Limb (tissue), 2 donors: ENCODE data around the gene ATG7.

Experiments
- DNase-seq, 2 donors: peaks; one replicate each; pipeline ENCODE4 v3.0.0-alpha.2; 2016; ENCODE audit errors: extremely low spot score in 2 of 2

The ATG7 gene

DNA sequence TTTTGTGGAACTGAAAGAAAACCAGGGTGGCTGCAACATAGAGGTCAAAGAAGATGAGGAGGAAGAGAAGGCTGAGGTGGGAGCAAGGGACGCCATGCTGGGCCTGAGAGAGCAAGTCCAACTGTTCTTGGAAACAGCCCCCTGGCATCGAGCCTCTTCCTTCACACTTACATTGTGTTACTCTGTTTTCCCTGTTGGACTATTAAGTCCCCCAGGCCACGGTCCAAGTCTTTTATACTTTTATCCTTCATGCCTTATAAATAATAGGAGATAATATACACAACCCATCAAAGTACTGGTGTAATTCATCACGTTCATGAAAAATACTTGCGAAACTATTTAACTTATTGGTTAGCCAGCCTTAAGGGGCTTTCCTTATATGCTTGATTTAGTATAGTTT lies 79.3 kb downstream of the ATG7 start:
- no peak for DNase-seq

GRCh38 chr3:11356269-11356668 lies 84.1 kb downstream of the ATG7 start:
- no peak for DNase-seq

DNA sequence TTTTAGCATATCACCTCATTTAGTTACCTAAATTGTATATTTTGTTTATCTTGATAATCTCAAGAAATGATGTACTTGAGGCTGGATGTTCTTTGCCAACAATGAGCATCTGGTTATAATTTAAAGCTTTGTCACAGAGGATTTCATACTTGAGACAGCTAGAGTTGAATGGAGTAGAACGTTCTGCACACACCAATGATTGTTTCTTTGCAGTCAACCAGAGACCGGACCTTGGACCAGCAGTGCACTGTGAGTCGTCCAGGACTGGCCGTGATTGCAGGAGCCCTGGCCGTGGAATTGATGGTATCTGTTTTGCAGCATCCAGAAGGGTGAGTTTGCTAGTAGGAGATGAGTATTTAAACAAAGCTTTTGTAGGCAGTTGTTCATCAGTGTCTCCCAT lies 90.4 kb downstream of the ATG7 start:
- no peak for DNase-seq

GRCh38 chr3:11363715-11364114 lies 91.5 kb downstream of the ATG7 start:
- no peak for DNase-seq

GRCh38 chr3:11364181-11364580 lies 92.0 kb downstream of the ATG7 start:
- DNase-seq, result no peak

GRCh38 chr3:11367143-11367693 lies 95.0 kb downstream of the ATG7 start:
- peak in 1 of 2 donors; percentile 64 for DNase-seq

DNA sequence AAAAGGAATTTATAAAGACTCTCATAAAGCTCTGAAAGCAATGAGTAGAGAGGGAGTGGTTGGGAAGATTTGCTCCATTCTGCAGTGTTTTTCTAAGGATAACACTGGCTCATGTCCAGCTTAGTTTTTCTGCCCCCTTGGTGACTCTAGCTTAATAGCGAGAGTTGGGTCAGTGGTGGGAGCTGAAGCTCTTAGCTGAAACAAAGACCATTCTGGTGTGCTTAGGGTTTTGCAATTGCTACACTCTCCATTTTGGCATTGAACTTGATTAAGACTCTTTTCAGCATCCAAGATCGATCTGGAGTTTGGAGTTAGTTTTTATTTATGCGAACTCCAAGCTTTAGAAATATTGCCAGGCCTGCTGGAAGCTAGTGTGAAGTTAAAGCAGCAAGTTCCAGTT lies 98.0 kb downstream of the ATG7 start:
- peak in 1 of 2 donors; percentile 48 for DNase-seq

GRCh38 chr3:11370966-11371365 lies 98.8 kb downstream of the ATG7 start:
- no peak for DNase-seq

DNA sequence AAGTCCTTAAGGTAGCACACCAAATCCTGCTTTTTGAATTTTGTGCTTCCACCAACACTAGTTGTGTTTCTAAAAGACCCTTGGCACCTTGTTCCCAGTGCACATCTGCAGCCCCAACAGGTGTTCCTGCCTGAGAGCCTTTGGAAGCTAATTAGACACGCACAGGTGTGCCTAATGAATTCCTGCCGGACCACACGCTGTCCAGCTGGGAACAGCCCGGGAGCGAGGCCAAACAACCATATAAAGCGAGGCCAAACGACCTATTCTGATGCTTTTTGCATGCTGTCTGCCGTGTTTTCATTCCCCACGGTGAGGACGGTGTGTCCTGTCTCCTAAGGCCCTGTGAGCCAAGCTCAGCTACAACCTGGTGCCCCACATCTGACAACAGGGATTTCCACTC lies 99.5 kb downstream of the ATG7 start:
- no peak for DNase-seq

- no peak for DNase-seq
Measured at GRCh38 chr3:11373235-11373634, 101.0 kb downstream of the ATG7 start.

GRCh38 chr3:11373654-11374053 lies 101.5 kb downstream of the ATG7 start:
- no peak for DNase-seq

DNA sequence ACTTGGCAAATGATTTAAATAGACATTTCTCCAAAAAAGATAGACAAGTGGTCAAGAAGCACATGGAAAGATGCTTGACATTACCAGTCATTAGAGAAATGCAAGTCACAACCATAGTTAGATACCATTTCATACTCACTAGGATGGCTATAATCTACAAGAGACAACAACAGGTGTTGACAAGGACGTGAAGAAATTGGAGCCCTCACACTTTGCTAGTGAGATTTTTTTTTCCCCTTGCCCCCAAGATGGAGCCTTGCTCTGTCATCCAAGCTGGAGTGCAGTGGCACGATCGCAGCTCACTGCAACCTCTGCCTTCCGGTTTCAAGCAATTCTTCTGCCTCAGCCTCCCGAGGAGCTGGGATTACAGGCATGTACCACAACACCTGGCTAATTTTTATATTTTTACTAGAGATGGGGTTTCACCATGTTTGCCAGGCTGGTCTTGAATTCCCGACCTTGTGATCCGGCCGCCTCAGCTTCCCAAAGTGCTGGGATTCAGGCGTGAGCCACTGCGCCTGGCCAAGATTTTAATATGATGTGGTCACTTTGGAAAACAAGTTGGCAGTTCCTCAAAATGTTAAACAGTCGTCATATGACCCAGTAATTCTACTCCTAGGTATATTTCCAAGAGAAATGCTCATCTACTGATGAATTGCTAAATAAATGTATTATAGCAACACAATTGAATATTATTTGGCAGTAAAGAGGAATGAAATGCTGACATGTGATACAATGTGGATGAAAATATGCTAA lies 103.3 kb downstream of the ATG7 start:
- DNase-seq, result no peak

DNA sequence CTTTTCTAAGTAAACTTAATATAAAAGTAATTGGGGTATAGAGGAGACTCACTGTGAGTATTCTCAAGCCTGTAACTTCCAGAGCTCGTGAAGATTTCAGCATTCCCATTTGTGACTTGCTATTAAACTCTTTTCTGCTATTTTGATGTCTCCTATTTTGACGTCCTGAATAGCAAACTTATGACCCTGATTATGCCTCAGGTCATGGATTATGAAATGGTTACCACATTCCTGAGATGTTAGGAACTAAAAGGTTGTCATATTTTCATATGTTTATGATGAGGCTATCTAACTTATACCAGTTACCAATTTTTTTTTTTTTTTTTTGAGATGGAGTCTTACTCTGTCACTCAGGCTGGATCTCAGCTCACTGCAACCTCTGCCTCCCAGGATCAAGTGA lies 105.5 kb downstream of the ATG7 start:
- DNase-seq, result no peak

DNA sequence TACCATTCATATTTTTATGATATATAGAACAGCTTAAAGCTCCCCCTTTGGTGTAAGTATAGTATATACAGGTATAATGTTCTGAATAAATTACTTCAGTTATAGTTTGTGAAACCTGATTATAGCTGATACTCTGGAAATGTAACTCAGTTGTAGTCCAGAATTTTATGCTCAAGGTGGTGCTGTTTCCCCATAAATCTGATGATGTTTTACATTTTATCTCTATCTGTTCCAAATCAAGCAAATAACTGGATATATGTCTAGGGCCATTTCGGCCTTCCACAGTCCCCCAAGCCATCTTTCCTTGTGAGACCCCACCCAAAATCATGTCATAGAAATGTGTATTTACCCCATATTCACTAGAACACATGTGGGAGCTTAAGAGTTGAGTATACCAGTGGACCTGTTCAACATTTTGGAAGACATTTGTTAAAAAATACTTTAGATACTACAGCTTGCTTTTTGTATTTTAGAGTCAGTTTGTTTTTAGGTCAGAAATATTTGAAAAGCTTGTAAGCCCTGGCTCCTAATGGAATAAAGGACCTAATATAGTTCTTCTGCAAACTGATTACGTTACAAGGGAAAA lies 107.1 kb downstream of the ATG7 start:
- peak in 1 of 2 donors; percentile 80 for DNase-seq

DNA sequence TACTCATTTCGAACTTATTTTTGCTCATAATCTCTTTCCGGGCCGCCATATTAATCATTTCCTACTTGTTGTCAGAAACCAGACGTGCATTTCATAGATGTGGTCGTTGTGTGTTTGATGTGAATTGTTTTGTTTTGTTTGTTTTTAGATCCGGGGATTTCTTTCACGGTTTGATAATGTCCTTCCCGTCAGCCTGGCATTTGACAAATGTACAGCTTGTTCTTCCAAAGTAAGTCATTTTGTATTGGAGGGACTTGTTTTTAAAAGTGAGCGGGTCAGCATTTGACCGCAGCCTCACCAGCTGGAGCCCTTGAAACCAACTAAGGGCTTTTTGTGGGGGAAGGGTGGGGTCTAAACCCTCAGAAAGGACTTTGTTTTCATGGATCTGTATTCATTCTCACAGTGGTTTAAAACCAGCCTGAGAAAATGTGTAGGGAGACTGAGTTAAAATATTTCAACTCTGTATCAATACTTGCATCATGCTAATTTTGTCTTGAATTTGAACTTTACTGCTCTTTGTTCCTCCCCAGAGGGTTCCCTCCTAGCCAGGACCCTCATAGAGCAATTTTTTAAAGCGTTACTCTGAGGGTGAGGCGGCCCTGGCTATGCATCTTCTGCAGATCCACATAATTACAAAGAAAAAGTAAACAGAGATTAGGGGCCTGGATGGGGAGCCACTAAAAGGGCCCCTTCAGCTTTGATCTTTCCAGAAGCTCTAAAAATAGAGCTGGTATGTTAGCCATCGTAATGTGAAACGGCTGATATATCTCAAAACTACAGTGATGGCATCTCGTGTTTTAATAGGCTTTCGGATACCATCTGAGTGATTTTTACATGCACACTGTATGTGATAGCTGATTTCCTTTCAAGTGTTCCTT lies 107.9 kb downstream of the ATG7 start:
- DNase-seq, result no peak

GRCh38 chr3:11381141-11381540 lies 108.9 kb downstream of the ATG7 start:
- DNase-seq, result no peak

- DNase-seq, result peak in 1 of 2 donors; percentile 48
Measured at GRCh38 chr3:11381563-11381962, 109.4 kb downstream of the ATG7 start.

DNA sequence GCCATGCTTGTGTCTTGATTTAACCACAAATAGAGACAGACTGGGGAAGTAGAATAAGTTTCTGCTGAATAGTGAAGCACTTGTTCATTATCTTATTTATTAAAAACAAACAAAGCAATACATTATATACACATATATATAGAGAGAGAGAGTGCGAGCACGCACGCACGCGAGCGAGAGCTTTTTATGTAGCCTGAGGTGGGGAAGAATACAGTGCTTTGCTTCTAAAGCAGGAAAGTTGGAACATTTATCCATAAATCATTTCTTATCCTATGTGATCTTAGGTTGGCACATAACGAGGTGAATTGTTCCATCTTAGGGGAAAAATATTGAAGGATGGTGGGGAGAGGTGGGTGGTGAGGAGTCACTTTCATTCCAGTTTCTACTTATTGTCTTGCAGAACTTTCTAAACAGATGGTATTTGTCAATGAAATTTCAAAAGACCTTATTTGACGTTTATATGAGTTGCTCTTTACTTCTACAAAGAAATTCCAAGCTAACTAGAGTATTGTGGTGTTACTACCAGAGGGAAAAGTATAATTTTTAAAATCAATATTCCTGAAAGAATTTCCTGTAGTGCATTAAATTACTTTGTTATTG lies 110.0 kb downstream of the ATG7 start:
- DNase-seq, result no peak

- no peak for DNase-seq
Measured at GRCh38 chr3:11384074-11384473, 111.9 kb downstream of the ATG7 start.

- DNase-seq, result no peak
Measured at GRCh38 chr3:11385326-11385725, 113.1 kb downstream of the ATG7 start.

DNA sequence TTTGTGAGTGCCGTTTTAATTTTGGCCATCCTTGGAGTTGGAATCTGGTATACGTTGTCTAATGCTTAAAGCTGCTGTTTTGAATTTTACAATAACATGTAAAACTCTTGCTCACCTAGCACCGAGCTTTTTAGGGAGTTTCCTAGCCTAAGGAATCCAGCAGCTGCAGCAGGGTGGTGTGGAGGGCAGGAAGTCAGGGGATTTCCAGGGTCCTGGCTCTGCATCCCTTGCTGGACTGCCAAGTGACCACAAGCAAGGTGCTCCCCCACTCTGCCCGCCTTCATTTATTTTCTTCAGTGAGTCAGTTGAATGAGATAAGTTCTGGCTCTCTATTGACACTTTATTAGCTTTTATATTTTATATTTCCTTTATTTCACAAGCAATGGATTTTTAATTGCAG lies 113.7 kb downstream of the ATG7 start:
- no peak for DNase-seq
